H9 (cell line): ENCODE measurements around the gene VIT. TPM values are rescaled to one million over a fixed set of nuclear protein-coding genes. Genes with fewer than 3 reads are reported as not detected.

Experiments
- DNase-seq: peaks from one replicate; pipeline ENCODE4 v3.0.0-alpha.2; 2017
- H2AFZ ChIP-seq: one replicate; pipeline ENCODE4 v1.6.1; 2013; ENCODE audit warnings: mild to moderate bottlenecking, low read length, control low read depth, moderate library complexity
- H2AK5ac ChIP-seq: 2 replicates; pipeline ENCODE4 v1.6.1; 2013; ENCODE audit warnings: low read length, control low read depth, mixed read lengths; ENCODE audit not compliant: insufficient read length
- H2BK120ac ChIP-seq: one replicate; pipeline ENCODE4 v1.6.1; 2013; ENCODE audit warnings: low read depth, mild to moderate bottlenecking, low read length, control low read depth, inconsistent platforms; ENCODE audit not compliant: poor library complexity, severe bottlenecking
- H2BK12ac ChIP-seq: 2 replicates; pipeline ENCODE4 v1.6.1; 2013; ENCODE audit warnings: low read length, control low read depth, mixed read lengths, low read depth; ENCODE audit not compliant: insufficient read length
- H2BK15ac ChIP-seq: 2 replicates; pipeline ENCODE4 v1.6.1; 2013; ENCODE audit warnings: low read depth, low read length, control low read depth
- H2BK20ac ChIP-seq: one replicate; pipeline ENCODE4 v1.6.1; 2013; ENCODE audit warnings: low read depth, mild to moderate bottlenecking, low read length, control low read depth, inconsistent platforms; ENCODE audit not compliant: poor library complexity, severe bottlenecking
- H2BK5ac ChIP-seq: 2 replicates; pipeline ENCODE4 v1.6.1; 2013; ENCODE audit warnings: low read length, control low read depth, mixed read lengths; ENCODE audit not compliant: insufficient read length
- H3K14ac ChIP-seq: 2 replicates; pipeline ENCODE4 v1.6.1; 2013; ENCODE audit warnings: low read length, control low read depth; ENCODE audit not compliant: insufficient read depth
- H3K18ac ChIP-seq: 2 replicates; pipeline ENCODE4 v1.6.1; 2013; ENCODE audit warnings: low read depth, mild to moderate bottlenecking, mixed read lengths, low read length, control low read depth; ENCODE audit not compliant: insufficient read length
- H3K23ac ChIP-seq: 2 replicates; pipeline ENCODE4 v1.6.1; 2013; ENCODE audit warnings: low read length, control low read depth, mixed read lengths, low read depth; ENCODE audit not compliant: insufficient read length
- H3K23me2 ChIP-seq: 2 replicates; pipeline ENCODE4 v1.6.1; 2013; ENCODE audit warnings: low read depth, mild to moderate bottlenecking, mixed read lengths, low read length, control low read depth; ENCODE audit not compliant: insufficient read length, poor library complexity, severe bottlenecking
- H3K27ac ChIP-seq: 2 replicates; pipeline ENCODE4 v1.5.1; 2013; ENCODE audit warnings: low read length, control low read depth, mixed read lengths, low read depth; ENCODE audit not compliant: insufficient read length
- H3K27me3 ChIP-seq: 2 replicates; pipeline ENCODE4 v1.6.1; 2013; ENCODE audit warnings: low read length, control low read depth, inconsistent platforms; ENCODE audit not compliant: insufficient read depth
- H3K4ac ChIP-seq: 2 replicates; pipeline ENCODE4 v1.6.1; 2013; ENCODE audit warnings: low read depth, mild to moderate bottlenecking, control low read depth, inconsistent platforms, low read length, moderate library complexity
- H3K4me1 ChIP-seq: 2 replicates; pipeline ENCODE4 v1.6.1; 2013; ENCODE audit warnings: low read length, control low read depth, inconsistent platforms; ENCODE audit not compliant: insufficient read depth
- H3K4me2 ChIP-seq: 2 replicates; pipeline ENCODE4 v1.6.1; 2013; ENCODE audit warnings: low read length, control low read depth, mixed read lengths; ENCODE audit not compliant: insufficient read length, insufficient read depth
- H3K56ac ChIP-seq: 2 replicates; pipeline ENCODE4 v1.6.1; 2013; ENCODE audit warnings: low read depth, mild to moderate bottlenecking, mixed read lengths, low read length, control low read depth; ENCODE audit not compliant: insufficient read length
- H3K79me1 ChIP-seq: 2 replicates; pipeline ENCODE4 v1.6.1; 2013; ENCODE audit warnings: low read depth, mild to moderate bottlenecking, moderate library complexity, low read length, control low read depth, inconsistent platforms; ENCODE audit not compliant: insufficient read depth, poor library complexity, severe bottlenecking
- H3K79me2 ChIP-seq: 2 replicates; pipeline ENCODE4 v1.6.1; 2013; ENCODE audit warnings: low read length, control low read depth, inconsistent platforms; ENCODE audit not compliant: insufficient read depth
- H3K9ac ChIP-seq: 2 replicates; pipeline ENCODE4 v1.6.1; 2013; ENCODE audit warnings: low read length, control low read depth, mixed read lengths; ENCODE audit not compliant: insufficient read length; ENCODE audit errors: extremely low read depth
- H3K9me3 ChIP-seq: one replicate; pipeline ENCODE4 v1.6.1; 2013; ENCODE audit warnings: low read depth, low read length, inconsistent platforms; ENCODE audit not compliant: control insufficient read depth
- H3T11ph ChIP-seq: one replicate; pipeline ENCODE4 v1.6.1; 2013; ENCODE audit warnings: mild to moderate bottlenecking, low read length, control low read depth, inconsistent platforms
- H4K20me1 ChIP-seq: one replicate; pipeline ENCODE4 v1.6.1; 2013; ENCODE audit not compliant: control insufficient read depth, insufficient read length, insufficient read depth
- H4K5ac ChIP-seq: 2 replicates; pipeline ENCODE4 v1.6.1; 2013; ENCODE audit warnings: low read depth, mild to moderate bottlenecking, mixed read lengths, low read length, control low read depth; ENCODE audit not compliant: insufficient read length
- H4K8ac ChIP-seq: replicated peaks from 2 replicates; pipeline ENCODE4 v1.6.1; 2013; ENCODE audit warnings: low read length, control low read depth, mixed read lengths, low read depth; ENCODE audit not compliant: insufficient read length
- H4K91ac ChIP-seq: 2 replicates; pipeline ENCODE4 v1.6.1; 2013; ENCODE audit warnings: low read depth, mild to moderate bottlenecking, moderate library complexity, mixed read lengths, low read length, control low read depth; ENCODE audit not compliant: insufficient read length
- H3K27ac Mint-ChIP-seq, 3 experiments: 2 replicates in 2 of 3; 3 replicates in 1 of 3; pipeline ENCODE4 v1.8.0; 2020 to 2021; ENCODE audit warnings: mixed read lengths in 3 of 3, mild to moderate bottlenecking in 1 of 3, moderate library complexity in 1 of 3
- H3K27me3 Mint-ChIP-seq: 2 replicates; pipeline ENCODE4 v1.8.0; 2021; ENCODE audit warnings: low read depth, mild to moderate bottlenecking, moderate library complexity, mixed read lengths
- H3K36me3 Mint-ChIP-seq, 3 experiments: 2 replicates in 2 of 3; 3 replicates in 1 of 3; pipeline ENCODE4 v1.8.0; 2020 to 2021; ENCODE audit warnings: low read depth in 3 of 3, mixed read lengths in 3 of 3; ENCODE audit not compliant: insufficient read depth in 1 of 3
- H3K4me1 Mint-ChIP-seq, 2 experiments: 2 replicates each; pipeline ENCODE4 v1.8.0; 2020; ENCODE audit warnings: mixed read lengths in 2 of 2
- H3K4me3 Mint-ChIP-seq, 2 experiments: 2 replicates in 1 of 2; 3 replicates in 1 of 2; pipeline ENCODE4 v1.8.0; 2020 to 2021; ENCODE audit warnings: mild to moderate bottlenecking in 2 of 2, mixed read lengths in 2 of 2, moderate library complexity in 1 of 2
- H3K9me3 Mint-ChIP-seq, 2 experiments: 2 replicates in 1 of 2; 3 replicates in 1 of 2; pipeline ENCODE4 v1.8.0; 2020; ENCODE audit warnings: mild to moderate bottlenecking in 2 of 2, mixed read lengths in 2 of 2, moderate library complexity in 1 of 2
- WGBS: extraction: QIAGEN DNeasy Blood & Tissue Kit; methylation state at CpG from one replicate; pipeline ENCODE4 v1.1.7; 2013; ENCODE audit warnings: missing lambda C conversion rate, low lambda C conversion rate, mixed read lengths; ENCODE audit not compliant: insufficient read length; ENCODE audit errors: extremely low coverage; 5-methylcytosine and 5-hydroxymethylcytosine counted together
- total RNA-seq: library from RNA; stranded (reverse); gene quantifications from 2 replicates; pipeline ENCODE4 v1.2.1, GENCODE V29; 2021
- TF ChIP-seq, protein P1 (sequence below): fragments of 200-600 bp; sonication (generic); conservative IDR thresholded peaks from 3 replicates; pipeline ENCODE4 v1.8.0; 2021; ENCODE audit warnings: antibody characterized with exemption, mild to moderate bottlenecking

Gene VIT
- total RNA-seq, 1 experiment from 2014 or later = 0.15 TPM

DNA sequence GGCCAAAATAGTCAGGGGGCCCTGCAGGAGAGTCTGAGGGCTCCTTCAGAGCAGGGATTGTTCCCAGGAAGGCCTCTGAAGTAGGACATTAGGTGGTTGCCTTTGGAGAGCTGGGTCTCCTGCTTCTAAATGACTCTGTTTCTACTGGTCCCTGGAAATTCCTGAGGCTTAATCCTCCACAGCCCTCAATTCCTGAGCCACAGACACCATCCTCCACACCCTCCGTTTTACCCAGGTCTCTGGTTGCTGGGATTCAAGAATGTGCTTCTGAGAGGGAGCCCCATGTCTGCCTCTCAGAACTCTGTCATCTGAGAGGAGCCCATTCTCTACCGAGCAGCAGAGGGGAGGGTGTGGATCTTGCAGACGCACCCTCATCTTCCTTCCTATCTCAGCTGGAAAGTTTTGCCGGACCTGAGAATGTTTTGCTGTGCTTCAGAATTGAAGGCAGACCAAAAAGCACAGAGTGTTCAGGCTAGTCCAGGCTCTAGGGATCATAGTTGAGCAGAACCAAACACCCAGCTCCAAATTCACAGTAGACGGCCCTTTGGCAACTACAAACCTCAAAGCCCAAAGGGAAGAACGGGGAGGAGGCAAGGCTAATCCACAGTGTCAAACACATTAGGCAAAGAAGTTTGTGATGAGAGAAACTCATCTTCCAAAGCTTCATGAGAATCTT is 8.1 kb downstream of the VIT start:
- Histone ChIP-seq H3K4ac (no peak overlapping the region), H4K20me1 (no peaks in the 10 kb centered on the region), H3K27ac (no peak overlapping the region), H2BK20ac (no peak overlapping the region), H3K4me1 (peaks cover 5% of the 10 kb centered on the region), H2BK120ac (no peak overlapping the region), H3K14ac (no peak overlapping the region), H2AK5ac (no peak overlapping the region), H2BK12ac (no peak overlapping the region), H3K4me2 (no peak overlapping the region), H3K23ac (no peak overlapping the region), H3K79me2 (no peaks in the 10 kb centered on the region), H3K9ac (no peak overlapping the region), H3K79me1 (no peaks in the 10 kb centered on the region), H3K18ac (no peak overlapping the region), H2BK5ac (no peak overlapping the region), H4K5ac (no peak overlapping the region), H3K27me3 (no peaks in the 10 kb centered on the region), H4K91ac (no peak overlapping the region), H3T11ph (no peak overlapping the region), H3K23me2 (no peaks in the 10 kb centered on the region), H3K56ac (no peak overlapping the region), H3K9me3 (no peaks in the 10 kb centered on the region), H4K8ac (no peak overlapping the region), H2AFZ (no peak overlapping the region), H2BK15ac (no peak overlapping the region)
- H3K4me3 Mint-ChIP-seq = no peak overlapping the region
- TF ChIP-seq, protein P1, sequence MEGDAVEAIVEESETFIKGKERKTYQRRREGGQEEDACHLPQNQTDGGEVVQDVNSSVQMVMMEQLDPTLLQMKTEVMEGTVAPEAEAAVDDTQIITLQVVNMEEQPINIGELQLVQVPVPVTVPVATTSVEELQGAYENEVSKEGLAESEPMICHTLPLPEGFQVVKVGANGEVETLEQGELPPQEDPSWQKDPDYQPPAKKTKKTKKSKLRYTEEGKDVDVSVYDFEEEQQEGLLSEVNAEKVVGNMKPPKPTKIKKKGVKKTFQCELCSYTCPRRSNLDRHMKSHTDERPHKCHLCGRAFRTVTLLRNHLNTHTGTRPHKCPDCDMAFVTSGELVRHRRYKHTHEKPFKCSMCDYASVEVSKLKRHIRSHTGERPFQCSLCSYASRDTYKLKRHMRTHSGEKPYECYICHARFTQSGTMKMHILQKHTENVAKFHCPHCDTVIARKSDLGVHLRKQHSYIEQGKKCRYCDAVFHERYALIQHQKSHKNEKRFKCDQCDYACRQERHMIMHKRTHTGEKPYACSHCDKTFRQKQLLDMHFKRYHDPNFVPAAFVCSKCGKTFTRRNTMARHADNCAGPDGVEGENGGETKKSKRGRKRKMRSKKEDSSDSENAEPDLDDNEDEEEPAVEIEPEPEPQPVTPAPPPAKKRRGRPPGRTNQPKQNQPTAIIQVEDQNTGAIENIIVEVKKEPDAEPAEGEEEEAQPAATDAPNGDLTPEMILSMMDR = no peak
- H3K36me3 Mint-ChIP-seq = no peaks in the 10 kb centered on the region; a peak in 1 of 7 replicates
- no peak for DNase-seq
- H3K9me3 Mint-ChIP-seq = peaks cover 0 to 2% of the 10 kb centered on the region in 2 experiments; a peak in 1 of 5 replicates
- no peaks in the 10 kb centered on the region for H3K27me3 Mint-ChIP-seq
- H3K27ac Mint-ChIP-seq = peak overlapping the region in 1 of 3 experiments; percentile 73; a peak in 1 of 7 replicates
- peaks cover 13 to 15% of the 10 kb centered on the region in 2 experiments for H3K4me1 Mint-ChIP-seq
- no CpG with 5 or more reads among the region's 6 CpGs for WGBS
